Measurements from ENCODE around the gene ASXL2. TPM values are rescaled to one million over a fixed set of nuclear protein-coding genes. Genes with fewer than 3 reads are reported as not detected.
"Not testable (repeated sequence)": the region's sequence is repeated elsewhere in the genome, so short reads cannot be mapped to it uniquely, and the experiment has no call there.

Gene ASXL2
- total RNA-seq, 1 experiment from 2014 or later, result 34.5 TPM

DNA sequence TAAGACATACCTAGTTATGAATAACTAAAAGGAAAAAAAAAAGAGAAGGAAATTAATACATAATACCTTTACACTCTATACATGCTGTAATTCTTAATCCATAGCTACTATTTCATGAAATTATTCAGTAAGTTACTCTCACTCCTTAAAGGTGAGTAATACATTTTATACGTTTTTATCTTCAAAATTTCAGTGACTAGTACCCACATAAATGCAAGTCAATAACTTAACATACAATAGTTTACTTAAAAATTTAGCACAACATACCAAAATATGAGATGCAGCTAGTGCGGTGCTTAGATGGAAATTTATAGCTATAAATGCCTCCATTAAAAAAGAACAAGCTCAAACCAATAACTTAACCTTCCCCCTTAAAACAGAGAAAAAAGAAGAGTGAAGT lies 168.9 kb downstream of the ASXL2 start:
- TF ChIP-seq EZH2 (IDR thresholded peaks at IDR 0.05; ENCODE audit: borderline replicate concordance, low read depth, low read length, poor library complexity, severe bottlenecking), result no peak
- no peak for TF ChIP-seq CTCF (conservative IDR thresholded peaks at IDR 0.05; ENCODE audit: low read depth, low read length)
- Histone ChIP-seq H3K27me3 (replicated peaks; ENCODE audit: insufficient read depth, low read depth, low read length, poor library complexity) (no peaks in the 10 kb centered on the region), H3K4me1 (ENCODE audit: insufficient read depth, low read length, poor library complexity, severe bottlenecking) (no peaks in the 10 kb centered on the region), H3K27ac (ENCODE audit: low read depth, low read length, poor library complexity, severe bottlenecking) (no peak overlapping the region), H3K4me3 (ENCODE audit: low read depth, low read length, poor library complexity, severe bottlenecking) (no peak overlapping the region), H3K9me3 (ENCODE audit: low read depth, low read length, poor library complexity, severe bottlenecking) (no peaks in the 10 kb centered on the region), H3K36me3 (ENCODE audit: insufficient read depth, low read length, poor library complexity, severe bottlenecking) (no peaks in the 10 kb centered on the region)
- BruUV-seq (replicated peaks), result no TSS peak
- intact Hi-C loops (cut with micrococcal nuclease; ENCODE audit: unreplicated experiment), result no loop called here
- ChIA-PET POLR2A (ENCODE audit: low non-redundant PET) (interaction anchor here (0.8 kb wide), 1 partner anchor 24 kb away, joined by 3 read pairs; no protein-coding TSS in a partner anchor), CTCF (no interaction called here)
- no peak for DNase-seq (ENCODE audit: low spot score)

- Histone ChIP-seq H3K36me3 (ENCODE audit: insufficient read depth, low read length, poor library complexity, severe bottlenecking) (no peaks in the 10 kb centered on the region), H3K9me3 (ENCODE audit: low read depth, low read length, poor library complexity, severe bottlenecking) (no peaks in the 10 kb centered on the region), H3K4me1 (ENCODE audit: insufficient read depth, low read length, poor library complexity, severe bottlenecking) (no peaks in the 10 kb centered on the region), H3K4me3 (ENCODE audit: low read depth, low read length, poor library complexity, severe bottlenecking) (no peak overlapping the region), H3K27me3 (replicated peaks; ENCODE audit: insufficient read depth, low read depth, low read length, poor library complexity) (no peaks in the 10 kb centered on the region), H3K27ac (ENCODE audit: low read depth, low read length, poor library complexity, severe bottlenecking) (no peak overlapping the region)
- intact Hi-C loops (cut with micrococcal nuclease; ENCODE audit: unreplicated experiment), result no loop called here
- no TSS peak for BruUV-seq (replicated peaks)
- no peak for DNase-seq (ENCODE audit: low spot score)
- TF ChIP-seq CTCF (conservative IDR thresholded peaks at IDR 0.05; ENCODE audit: low read depth, low read length) (no peak), EZH2 (IDR thresholded peaks at IDR 0.05; ENCODE audit: borderline replicate concordance, low read depth, low read length, poor library complexity, severe bottlenecking) (no peak)
- ChIA-PET POLR2A (ENCODE audit: low non-redundant PET) (no interaction called here), CTCF (no interaction called here)
Observed at GRCh38 chr2:25707927-25708590, 170.2 kb downstream of the ASXL2 start.

DNA sequence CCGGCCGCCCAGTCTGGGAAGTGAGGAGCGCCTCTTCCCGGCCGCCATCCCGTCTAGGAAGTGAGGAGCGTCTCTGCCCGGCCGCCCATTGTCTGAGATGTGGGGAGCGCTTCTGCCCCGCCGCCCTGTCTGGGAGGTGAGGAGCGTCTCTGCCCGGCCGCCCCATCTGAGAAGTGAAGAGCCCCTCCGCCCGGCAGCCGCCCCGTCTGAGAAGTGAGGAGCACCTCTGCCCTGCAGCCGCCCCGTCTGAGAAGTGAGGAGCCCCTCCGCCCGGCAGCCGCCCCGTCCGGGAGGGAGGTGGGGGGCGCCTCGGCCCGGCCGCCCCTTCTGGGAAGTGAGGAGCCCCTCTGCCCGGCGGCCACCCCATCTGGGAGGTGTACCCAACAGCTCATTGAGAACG lies 172.7 kb downstream of the ASXL2 start:
- H3K9me3 ChIP-seq (ENCODE audit: low read depth, low read length, poor library complexity, severe bottlenecking); H3K27ac ChIP-seq (ENCODE audit: low read depth, low read length, poor library complexity, severe bottlenecking); H3K36me3 ChIP-seq (ENCODE audit: insufficient read depth, low read length, poor library complexity, severe bottlenecking); H3K4me1 ChIP-seq (ENCODE audit: insufficient read depth, low read length, poor library complexity, severe bottlenecking); H3K4me3 ChIP-seq (ENCODE audit: low read depth, low read length, poor library complexity, severe bottlenecking); H3K27me3 ChIP-seq (replicated peaks; ENCODE audit: insufficient read depth, low read depth, low read length, poor library complexity); BruUV-seq (replicated peaks); CTCF ChIA-PET; intact Hi-C loops (cut with micrococcal nuclease; ENCODE audit: unreplicated experiment); DNase-seq (ENCODE audit: low spot score); POLR2A ChIA-PET (ENCODE audit: low non-redundant PET): not testable (repeated sequence)

GRCh38 chr2:25701801-25702200 lies 176.5 kb downstream of the ASXL2 start:
- TF ChIP-seq CTCF (conservative IDR thresholded peaks at IDR 0.05; ENCODE audit: low read depth, low read length) (no peak), EZH2 (IDR thresholded peaks at IDR 0.05; ENCODE audit: borderline replicate concordance, low read depth, low read length, poor library complexity, severe bottlenecking) (no peak)
- CTCF ChIA-PET, result interaction anchor here (0.6 kb wide), 1 partner anchor 153 kb away, joined by 5 read pairs; no protein-coding TSS in a partner anchor
- DNase-seq (ENCODE audit: low spot score), result no peak
- POLR2A ChIA-PET (ENCODE audit: low non-redundant PET), result no interaction called here
- no TSS peak for BruUV-seq (replicated peaks)
- Histone ChIP-seq H3K36me3 (ENCODE audit: insufficient read depth, low read length, poor library complexity, severe bottlenecking) (no peaks in the 10 kb centered on the region), H3K27ac (ENCODE audit: low read depth, low read length, poor library complexity, severe bottlenecking) (no peak overlapping the region), H3K27me3 (replicated peaks; ENCODE audit: insufficient read depth, low read depth, low read length, poor library complexity) (no peaks in the 10 kb centered on the region), H3K4me1 (ENCODE audit: insufficient read depth, low read length, poor library complexity, severe bottlenecking) (peaks cover 3% of the 10 kb centered on the region), H3K4me3 (ENCODE audit: low read depth, low read length, poor library complexity, severe bottlenecking) (no peak overlapping the region), H3K9me3 (ENCODE audit: low read depth, low read length, poor library complexity, severe bottlenecking) (no peaks in the 10 kb centered on the region)
- intact Hi-C loops (cut with micrococcal nuclease; ENCODE audit: unreplicated experiment), result no loop called here
